ENCODE results near the gene TMBIM1.

Gene TMBIM1

DNA sequence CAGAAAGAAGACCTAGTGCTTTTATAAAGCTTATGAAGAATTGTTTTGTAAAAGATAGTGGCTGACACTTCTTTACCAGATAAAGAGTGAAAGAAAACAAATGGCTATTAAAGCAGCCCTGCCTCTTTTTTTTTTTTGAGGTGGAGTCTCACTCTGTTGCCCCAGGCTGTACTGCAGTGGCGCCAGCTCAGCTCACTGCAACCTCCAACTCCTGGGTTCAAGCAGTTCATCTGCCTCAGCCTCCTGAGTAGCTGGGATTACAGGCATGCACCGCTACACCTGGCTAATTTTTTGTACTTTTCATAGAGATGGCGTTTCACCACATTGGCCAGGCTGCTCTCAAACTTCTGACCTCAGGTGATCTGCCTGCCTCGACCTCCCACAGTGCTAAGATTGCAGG, 62.5 kb downstream of the TMBIM1 start:
- Histone ChIP-seq H3K4me3 (no peak overlapping the region), H3K9me3 (no peaks in the 10 kb centered on the region), H3K36me3 (replicated peaks) (peaks cover 76% of the 10 kb centered on the region), H3K4me1 (peaks cover 33% of the 10 kb centered on the region), H3K27me3 (ENCODE audit: low read depth) (no peaks in the 10 kb centered on the region)
- DNase-seq (ENCODE audit: low spot score in 2 of 2) = peak; percentile 75 to 90
- in situ Hi-C loops (cut with MboI; ENCODE audit: low sequenced_read_pairs) = no loop called here

DNA sequence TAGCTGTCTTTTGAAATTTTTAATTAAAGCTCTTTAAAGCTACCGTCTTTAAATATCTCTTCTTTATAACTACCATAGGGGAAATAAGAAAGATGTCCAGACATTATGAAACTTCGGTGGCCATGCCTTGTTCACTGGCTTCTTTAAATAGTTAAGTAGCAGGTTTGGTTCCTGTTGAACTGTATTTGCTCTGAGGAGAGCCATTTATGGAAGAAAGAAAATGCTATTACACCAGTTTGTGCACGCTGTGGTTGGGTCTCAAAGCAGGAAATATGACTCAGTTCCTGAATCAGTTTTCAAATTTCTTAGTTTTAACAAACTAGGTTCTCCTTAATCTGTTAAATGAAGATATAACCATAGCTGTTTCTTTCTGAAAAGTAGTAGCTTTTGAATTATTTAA, 63.1 kb downstream of the TMBIM1 start:
- H3K4me1 ChIP-seq = peaks cover 32% of the 10 kb centered on the region

DNA sequence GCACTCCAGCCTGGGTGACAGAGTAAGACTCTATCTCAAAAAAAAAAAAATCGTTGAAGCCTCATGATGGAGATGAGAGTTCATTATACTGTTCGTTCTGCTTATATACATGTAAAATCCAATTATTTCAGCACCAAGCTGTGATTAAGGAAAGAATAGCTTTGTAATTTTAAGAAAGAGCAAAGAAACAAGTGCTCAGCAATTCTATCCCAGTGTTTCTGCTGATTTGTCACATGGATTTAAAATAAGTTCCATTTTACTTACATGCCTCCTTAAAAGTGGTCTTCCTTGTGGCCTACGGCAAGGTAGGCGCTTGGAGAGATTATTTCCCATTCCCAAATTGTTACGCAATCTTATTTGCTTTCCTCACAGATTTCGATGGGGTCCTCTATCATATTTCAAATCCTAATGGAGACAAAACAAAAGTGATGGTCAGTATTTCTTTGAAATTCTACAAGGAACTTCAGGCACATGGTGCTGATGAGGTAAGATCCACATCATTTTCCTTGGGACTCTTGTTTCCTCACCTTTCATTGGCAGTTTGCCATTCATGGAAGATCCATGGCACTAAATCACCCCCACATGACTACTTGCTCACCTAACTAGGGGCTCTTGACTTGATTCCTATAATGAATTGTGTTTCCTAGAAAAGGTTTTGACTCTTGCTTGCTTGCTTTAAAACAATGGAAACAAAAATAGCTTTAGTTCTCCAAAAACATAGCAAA, 63.8 kb downstream of the TMBIM1 start:
- no peaks in the 10 kb centered on the region for H3K9me3 ChIP-seq
- H3K36me3 ChIP-seq (replicated peaks) = peaks cover 73% of the 10 kb centered on the region
- no peaks in the 10 kb centered on the region for H3K27me3 ChIP-seq (ENCODE audit: low read depth)
- peaks cover 29% of the 10 kb centered on the region for H3K4me1 ChIP-seq
- H3K4me3 ChIP-seq = no peak overlapping the region
- in situ Hi-C loops (cut with MboI; ENCODE audit: low sequenced_read_pairs) = no loop called here
- peak in 1 of 2 experiments; percentile 5 for DNase-seq (ENCODE audit: low spot score in 2 of 2)

More for the DNA sequence above, 63.1 kb downstream of the TMBIM1 start:
- peak in 1 of 2 experiments; percentile 78 for DNase-seq (ENCODE audit: low spot score in 2 of 2)
- H3K36me3 ChIP-seq (replicated peaks) = peaks cover 76% of the 10 kb centered on the region
- in situ Hi-C loops (cut with MboI; ENCODE audit: low sequenced_read_pairs) = no loop called here
- H3K9me3 ChIP-seq = no peaks in the 10 kb centered on the region
- no peaks in the 10 kb centered on the region for H3K27me3 ChIP-seq (ENCODE audit: low read depth)
- no peak overlapping the region for H3K4me3 ChIP-seq

DNA sequence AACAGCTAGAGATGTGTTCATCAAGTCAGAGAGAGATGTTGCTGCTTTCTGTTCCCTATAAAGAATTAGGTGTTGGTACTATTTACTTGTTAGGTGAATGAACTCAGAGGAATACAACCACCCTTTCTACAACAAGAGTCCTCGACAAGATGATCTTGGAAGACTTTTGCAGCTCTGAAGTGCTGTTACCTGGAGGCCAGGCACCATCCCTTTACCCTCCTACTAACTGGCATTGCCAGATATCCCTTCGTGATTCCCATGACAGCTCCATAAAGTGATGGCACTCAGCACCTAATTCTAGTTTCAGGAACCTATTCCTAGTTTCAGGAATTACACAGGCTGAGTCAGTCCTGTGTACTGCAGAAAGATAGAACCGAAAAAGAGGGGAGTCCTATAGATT, 65.4 kb downstream of the TMBIM1 start:
- H3K27me3 ChIP-seq (ENCODE audit: low read depth) = no peaks in the 10 kb centered on the region
- H3K36me3 ChIP-seq (replicated peaks) = peaks cover 59% of the 10 kb centered on the region
- H3K4me3 ChIP-seq = no peak overlapping the region
- in situ Hi-C loops (cut with MboI; ENCODE audit: low sequenced_read_pairs) = no loop called here
- H3K4me1 ChIP-seq = peaks cover 36% of the 10 kb centered on the region
- no peaks in the 10 kb centered on the region for H3K9me3 ChIP-seq
- no peak for DNase-seq (ENCODE audit: low spot score in 2 of 2)

All from HAP-1 (cell line).